GM19239 (cell line): ENCODE measurements around the gene MRTO4.
"Not testable (repeated sequence)": the region's sequence is repeated elsewhere in the genome, so short reads cannot be mapped to it uniquely, and the experiment has no call there.

Experiments used
- DNase-seq: peaks from one replicate; pipeline ENCODE4 v3.0.0; 2011; ENCODE audit warnings: low spot score; ENCODE audit not compliant: insufficient read length
- FAIRE-seq: peaks from 2 replicates; lab custom pipeline; 2011; peaks lifted over from hg19 to GRCh38; lab: Jason Lieb, UNC

The MRTO4 gene

DNA sequence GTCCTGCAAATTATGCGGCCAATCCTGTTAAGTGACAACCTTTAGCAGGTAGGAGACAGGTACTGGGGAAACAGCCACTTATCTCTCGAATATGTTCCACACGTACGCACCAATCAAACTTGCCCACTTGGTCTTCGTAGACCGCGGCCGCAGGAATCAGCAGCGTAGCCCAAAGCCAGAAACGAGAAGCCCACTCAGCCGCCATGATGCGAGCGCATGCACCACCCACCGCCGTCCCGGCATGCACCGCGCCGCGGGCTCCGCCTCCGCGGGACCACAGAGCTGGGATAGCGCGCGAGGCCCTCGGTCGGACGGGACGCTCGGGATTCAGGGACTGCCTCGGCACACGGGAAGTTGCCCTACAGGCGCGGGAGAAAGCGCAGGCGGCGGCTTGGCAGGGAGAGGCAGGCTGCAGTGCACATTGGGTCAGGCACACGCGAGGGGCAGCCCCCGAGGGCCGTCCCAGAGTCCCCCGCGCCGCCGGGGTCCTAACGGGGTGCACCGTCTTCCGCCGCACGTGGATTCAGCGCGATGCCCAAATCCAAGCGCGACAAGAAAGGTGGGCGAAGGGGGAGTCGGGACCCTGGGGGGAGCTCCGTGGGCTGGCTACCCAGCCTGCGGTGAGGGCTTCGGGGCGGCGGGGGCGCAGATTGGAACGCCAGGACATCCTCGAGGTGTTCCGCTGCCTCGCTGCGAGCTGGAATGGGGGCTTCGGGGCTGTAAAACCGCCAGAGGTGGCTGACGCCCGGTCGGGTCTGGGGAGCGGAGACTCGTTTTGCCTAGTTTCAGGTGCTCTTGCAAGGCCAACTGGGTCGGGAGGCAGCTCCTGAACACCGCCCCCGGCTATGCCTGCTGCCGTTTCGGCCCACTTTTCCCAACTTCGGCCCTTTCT lies at the start of gene MRTO4, which contains the start of gene EMC1:
TSS of gene MRTO4 (plus strand) at position 501 of the 892 bp plus-strand sequence. CDS start at position 532, 31 bp downstream.
TSS of gene EMC1 (minus strand) at position 220 of the 892 bp plus-strand sequence. CDS start at position 205, 15 bp downstream.
- DNase-seq: peak; percentile 83
- FAIRE-seq: peak; percentile 95

DNA sequence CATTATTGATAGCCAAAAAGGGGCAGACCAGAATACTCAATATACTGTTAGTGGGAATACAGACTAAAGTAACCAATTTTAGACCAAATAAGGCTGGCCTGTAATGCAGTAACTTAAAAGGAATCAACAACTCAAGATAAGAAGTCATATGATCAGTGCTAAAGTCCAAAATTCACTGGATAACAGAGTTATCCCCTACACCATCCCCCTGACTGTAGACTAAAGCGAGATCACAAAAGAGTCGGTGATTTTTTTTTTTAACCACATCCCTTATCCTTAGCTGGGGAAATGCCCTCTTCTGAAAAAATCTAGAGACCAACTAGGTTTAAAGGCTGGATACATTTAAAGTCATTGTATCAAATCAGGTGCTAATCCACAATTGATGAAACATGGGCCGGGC lies 49.2 kb upstream of the MRTO4 start:
- DNase-seq (no peak), FAIRE-seq (no peak)

DNA sequence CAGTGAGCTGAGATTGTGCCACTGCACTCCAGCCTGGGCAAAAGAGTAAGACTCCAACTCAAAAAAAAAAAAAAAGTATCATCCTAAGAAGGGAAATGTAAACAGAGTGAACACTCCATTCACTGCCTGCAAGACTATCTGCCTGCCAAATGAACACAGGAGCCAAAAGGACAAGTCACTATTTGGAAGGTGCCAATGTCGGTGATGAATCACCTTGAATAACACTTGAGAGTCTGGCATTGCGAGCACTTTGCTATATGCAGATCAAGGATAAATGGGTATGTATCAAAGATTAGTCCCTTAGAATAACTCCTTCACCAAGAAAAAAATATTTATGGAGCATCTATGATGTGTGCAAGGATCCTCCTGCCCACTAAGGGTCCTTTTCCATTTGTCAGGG lies 48.2 kb upstream of the MRTO4 start:
- FAIRE-seq (no peak), DNase-seq (no peak)

DNA sequence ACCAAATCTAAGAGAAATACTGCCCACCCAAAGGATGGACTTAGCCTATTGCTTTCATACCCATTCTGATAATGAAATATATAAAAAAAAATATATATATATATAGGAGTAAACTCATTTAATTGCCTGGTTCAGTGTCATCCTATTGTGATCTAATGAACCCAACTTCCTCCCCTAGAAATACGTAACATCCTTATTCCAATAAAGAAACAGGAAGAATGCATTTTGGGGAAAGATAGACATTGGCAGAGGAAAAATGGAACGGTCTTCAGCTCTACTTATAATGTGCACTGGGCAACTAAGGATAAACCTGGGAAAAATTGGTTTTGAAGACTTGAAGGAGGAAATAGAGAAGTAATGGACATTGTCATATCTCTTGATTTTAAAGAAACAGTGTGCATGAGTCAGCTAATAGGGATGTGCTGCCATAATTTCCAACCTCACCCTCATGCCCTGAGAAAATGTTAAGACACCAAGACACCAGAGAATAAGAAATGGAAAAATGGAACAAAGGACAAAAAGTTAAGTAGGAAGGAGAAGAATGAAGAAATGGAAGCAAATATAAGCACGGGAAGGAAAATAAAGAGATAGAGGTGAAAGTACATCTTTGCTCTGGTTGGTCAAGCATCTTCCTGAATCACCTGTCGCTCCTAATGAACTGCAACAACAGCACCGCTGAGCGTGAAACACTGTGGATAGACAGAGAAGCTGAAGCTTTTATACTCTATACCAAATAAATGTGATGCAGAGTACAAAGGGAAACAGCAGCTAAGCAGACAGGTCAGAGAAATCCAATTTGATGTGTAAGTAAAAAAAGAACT lies 46.9 kb upstream of the MRTO4 start:
- FAIRE-seq: no peak
- no peak for DNase-seq

DNA sequence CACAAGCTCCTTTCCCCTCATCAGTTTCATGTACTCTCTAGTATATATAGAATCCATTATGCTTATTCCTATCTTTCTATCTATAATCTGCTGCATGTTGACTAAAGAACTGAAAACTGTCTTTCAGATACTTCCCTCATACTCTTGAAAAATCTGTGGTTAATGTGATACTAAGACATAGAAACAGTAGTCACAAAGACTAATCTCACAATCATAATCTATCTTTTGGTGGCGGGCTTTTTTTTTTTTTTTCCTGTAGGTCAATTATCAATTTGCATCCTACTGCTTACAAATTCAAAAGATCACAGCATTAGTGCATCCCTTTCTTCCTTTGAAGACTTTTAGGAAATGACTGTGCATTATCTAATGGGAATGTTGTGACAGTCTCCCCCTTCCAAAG lies 46.2 kb upstream of the MRTO4 start:
- FAIRE-seq (no peak), DNase-seq (no peak)

DNA sequence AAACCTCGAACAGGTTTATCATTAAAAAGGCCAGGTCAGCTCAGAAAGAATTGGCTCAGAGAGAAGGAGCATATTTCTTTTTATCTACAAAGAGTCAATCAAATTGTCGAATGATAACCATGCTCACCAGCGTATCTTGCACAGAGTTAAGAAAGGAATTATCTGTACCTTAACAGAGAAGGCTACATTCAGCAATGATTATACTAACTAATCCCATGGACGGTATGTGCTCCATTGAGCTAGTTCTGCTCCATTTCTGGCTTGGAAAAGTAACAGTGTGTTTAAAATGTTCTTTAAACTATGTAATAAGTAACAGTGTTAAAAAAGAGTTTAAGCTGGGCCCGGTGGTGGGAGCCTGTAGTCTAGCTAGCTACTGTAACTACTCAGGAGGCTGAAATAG lies 45.8 kb upstream of the MRTO4 start:
- DNase-seq: no peak

DNA sequence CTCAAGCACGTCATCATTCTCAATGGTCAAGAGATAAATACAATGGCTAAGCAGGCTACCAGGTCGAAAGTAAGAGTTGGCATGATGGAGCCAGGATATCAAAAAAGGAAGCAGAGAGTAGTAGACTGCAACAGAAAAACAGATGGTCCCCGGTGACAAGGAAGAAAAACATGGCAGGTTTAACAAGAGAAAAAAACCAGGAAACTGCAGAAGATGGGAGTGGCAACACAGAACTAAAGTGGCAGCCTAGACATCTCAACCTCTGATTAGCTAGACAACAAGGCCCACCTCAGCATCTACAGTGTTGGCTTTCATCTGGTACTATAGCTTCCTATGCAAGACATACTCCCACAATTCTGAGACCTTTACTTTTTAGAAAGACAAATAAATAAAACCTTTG lies 44.7 kb upstream of the MRTO4 start:
- FAIRE-seq: no peak
- no peak for DNase-seq

More for the DNA sequence above, 45.8 kb upstream of the MRTO4 start:
- no peak for FAIRE-seq

DNA sequence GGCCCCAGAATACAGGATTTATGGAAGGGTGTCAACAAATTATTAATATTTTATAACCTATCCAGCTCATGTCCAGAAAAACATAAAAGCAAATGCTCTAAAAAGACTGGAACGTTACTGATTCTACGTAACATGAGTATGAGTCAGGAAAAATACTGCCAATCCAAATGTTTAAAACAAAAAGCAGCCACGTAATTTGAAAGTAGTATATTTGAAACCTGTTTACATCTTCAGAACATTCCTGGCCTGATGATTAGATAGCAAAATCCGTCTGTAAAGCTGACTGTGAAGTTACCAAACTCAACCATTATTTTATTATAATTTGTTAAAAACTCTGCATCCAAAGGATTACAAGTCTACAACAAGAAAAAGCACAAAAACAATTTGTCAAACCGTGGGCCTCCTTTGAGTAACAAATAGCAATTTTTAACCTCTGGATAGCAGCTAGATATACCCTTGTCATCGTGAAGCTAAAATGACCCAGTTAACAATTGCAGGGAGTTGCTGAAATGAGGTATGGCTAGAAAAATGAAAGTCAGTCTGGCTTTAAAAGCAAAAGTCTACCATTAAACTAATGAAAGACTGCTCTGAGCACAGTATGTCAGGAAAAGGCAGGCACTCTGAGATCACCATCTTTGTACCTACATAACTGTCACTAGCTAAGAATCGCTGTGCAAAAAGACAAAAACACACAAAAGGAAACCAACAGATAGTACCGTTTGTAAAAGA lies 42.7 kb upstream of the MRTO4 start:
- DNase-seq (no peak), FAIRE-seq (peak; percentile 14)

DNA sequence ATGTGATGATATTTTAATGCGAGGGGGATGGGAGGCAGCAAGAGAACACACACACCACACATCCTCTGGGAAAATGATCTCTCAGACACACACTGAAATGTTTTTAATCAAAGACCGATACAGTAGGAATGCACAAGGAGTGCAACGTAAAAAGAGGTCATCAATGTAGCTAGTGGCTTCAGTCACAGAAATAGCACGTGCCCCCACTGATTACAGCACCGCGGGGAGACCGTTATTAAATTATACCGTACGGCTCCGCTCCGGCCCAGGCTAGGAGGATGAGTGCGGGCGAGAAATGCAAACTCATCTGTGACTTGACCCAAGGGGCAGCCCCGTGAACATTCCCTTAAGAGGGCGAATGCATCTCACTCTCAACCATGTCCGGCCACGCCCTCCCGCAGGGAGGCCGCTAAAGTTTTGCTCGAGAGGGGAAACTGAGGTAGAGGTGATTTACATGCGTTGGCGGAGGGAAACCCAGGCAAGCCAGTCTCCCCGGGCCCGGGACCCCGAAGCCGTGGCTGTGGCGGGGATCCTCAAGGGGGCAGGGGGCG lies 42.1 kb upstream of the MRTO4 start:
- FAIRE-seq: peak; percentile 8
- peak; percentile 20 for DNase-seq

DNA sequence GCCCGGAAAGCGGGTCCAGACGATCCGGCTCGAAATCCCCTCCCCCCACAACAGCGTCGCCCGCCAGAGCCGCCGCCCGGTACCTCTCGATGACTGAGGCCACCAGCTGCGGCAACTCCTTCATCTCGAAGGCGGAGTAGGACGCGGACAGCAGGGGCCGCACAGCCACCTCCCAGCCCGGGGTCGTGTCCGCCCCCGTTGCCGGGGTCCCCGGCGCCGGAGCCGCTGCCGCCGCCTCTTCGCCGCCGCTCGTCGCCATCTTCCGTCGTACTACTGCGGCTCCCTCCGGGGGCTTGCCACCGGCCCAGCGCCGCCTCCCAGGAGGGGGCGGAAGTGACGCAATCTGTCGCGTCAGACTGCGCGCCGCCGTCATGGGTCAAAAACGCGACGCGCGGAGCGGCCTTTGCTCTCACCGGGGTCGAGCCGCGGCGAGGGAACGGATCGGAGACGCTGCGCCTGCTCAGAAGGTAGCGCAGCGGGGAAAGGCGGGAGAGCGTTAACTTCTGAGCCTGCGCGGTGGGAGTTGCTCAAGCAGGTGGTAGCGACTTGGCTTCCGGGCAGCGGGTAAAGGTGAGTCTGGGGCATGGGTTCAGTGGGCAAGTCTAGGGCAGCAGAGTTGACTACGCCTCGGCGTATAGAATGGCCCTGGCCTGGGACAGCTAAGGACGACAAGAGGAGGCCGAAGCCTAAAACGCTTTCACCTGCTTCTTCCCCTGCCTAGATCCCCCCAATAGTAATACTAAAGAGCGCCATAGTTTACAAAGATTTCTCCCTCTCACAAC lies 41.4 kb upstream of the MRTO4 start, which contains the start of gene UBR4:
TSS of gene UBR4 (minus strand) at position 277 of the 782 bp plus-strand sequence. CDS start at position 259, 18 bp downstream.
- DNase-seq (peak; percentile 77), FAIRE-seq (peak; percentile 96)

DNA sequence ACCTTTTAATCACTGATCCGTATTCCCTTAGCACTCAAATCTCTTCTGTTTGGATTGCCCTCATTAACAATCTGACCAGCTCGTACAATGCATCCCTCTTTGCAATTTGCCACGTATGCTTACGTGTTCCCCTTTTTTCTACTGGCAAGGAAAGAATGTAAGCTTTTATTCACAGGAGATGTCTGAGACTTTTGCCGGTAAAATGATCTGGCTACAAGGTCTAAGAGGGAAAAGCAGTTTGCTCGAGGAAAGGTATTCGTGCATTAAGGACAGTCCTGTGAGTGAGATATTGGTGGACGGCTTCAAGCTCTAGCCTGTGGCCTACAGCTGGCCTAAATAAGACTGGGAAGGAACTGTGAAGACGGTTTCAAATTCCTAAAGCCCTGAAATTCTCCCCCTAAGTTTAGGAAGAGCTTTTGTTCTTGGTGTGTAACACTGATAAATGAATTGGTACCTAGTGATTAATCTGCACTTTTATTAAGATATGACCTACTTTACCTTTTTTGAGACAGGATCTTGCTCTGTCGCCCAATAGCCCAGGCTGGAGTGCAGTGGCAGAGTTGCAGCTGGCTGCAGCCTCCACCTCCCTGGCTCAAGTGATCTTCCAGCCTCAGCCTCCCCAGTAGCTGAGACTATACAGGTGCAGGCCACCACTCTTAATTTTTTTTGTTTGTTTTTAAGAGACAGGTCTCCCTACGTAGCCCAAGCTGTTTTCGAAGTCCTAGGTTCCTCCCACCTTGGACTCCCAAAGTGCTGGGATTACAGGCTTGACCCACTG lies 40.6 kb upstream of the MRTO4 start:
- DNase-seq (no peak), FAIRE-seq (no peak)

DNA sequence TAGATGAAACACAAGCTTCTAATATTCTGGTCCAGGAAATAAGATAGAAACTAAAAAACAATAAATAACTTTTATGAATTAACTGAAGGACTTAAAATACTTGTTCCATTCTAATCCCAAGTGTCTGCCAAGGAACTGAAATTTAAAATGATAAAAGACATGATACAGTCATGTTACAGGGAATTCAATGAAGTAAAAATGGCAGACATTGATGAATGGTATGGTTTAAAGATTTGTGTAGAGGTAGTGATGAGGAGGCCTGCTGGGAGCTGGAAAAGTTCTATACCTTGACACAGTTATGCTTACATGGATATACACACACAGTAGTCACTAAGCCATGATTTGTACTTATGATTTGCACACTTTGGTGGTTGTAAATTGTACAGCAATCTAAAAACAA lies 39.4 kb upstream of the MRTO4 start:
- FAIRE-seq (no peak), DNase-seq (no peak)

DNA sequence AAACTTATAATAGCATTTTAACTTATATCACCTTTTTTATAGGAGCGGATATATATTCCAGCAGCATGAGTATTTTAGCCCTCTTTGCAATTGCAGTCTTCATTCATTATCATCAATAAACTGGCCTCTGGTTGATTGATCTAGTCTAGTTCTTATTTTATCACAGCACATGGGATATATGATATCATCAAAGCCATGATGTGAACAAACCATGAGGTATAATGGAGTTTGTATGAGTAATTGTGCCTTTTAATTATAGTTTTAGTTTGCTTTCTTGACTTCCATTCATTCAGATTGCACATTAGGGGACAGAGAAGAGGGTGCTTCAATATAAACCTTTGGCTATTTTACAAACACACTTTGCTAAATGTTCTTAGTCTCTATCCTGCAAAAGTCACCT lies 38.0 kb upstream of the MRTO4 start:
- DNase-seq (no peak), FAIRE-seq (peak; percentile 53)

DNA sequence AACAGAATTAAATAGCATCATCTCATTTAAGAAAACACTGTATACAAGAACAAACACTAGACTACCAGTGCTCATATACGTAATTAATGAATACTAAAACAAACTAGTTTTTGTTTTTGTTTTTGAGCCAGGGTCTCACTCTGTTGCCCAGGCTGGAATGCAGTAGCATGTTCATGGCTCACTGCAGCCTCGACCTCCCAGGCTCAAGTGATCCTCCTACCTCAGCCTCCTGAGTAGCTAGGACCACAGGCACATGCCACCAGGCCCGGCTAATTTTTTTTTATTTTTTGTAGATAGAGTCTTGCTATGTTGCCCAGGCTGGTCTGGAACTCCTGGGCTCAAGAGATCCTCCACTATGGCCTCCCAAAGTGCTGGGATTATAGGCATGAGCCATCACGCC lies 35.0 kb upstream of the MRTO4 start:
- DNase-seq, FAIRE-seq: not testable (repeated sequence)

DNA sequence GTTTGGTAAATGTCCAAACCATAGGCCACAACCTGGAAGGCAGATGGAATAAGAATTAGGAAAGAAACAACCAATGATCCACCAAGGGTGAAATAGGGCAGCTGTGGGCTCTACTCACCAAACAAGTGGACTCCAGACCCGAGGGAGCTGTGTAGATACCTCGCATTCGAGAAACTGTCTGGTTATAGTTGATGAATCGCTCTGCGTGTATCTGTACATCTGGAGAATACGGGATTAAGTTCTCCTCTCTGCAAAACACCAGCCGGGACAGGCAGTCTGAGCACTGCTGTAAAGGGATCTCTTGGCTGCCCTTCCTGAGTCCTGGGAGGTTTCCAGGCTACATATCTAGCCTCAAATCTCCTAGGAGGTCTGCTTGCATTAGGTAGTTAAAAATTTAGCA lies 32.2 kb upstream of the MRTO4 start:
- DNase-seq: no peak
- no peak for FAIRE-seq

DNA sequence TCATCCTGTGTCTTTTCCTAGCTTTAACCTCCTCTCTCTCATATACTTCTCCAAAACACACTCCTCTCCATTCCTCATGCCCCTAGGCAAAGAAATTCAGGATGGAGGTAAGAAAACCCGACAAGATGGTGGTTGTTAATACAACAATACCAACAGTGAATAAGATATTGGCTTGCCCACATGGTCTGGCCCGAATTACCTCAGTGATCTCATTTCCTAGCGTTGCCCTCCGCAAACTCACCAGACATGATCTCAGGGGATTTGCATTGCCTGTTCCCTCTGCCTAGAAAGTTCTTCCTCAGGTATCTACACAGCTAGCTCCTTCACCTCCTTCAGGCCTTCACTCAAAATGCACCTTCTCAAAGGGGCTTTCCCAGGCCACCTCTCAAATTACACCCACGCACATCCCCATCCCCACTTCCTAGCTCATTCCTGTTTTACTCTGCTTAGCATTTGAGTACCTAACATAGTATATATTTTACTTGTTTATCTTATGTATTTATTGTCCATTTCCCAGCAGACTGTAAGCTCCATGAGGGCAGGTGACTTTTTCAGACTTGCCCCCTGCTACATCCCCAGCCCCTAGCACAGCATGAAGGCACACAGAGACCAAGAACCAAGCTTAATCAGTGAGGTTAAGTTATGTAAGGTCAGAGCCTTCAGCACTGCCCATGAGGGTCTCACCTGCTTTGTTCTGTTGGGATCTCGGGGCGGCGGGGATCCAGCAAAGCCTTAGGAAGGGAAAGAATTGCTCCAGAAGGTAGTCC lies 31.3 kb upstream of the MRTO4 start:
- DNase-seq (no peak), FAIRE-seq (no peak)

DNA sequence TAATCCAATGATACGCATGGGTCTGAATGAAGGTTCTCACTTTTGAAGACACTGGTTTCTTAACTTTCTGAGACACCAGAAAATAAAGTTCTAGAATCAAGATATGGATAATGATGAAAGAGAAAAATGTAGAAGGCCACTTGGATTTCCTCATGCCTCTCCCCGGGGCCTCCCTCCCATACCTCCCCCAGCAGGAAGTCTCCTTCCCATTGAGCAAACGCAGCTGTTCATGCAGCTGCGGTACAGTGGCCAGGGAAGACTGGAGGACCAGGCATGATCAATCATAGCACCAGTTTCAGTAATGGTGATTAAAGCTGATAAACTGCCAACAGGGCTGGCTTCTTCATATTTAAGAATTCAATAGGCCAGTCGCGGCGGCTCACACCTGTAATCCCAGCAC lies 30.6 kb upstream of the MRTO4 start:
- FAIRE-seq (no peak), DNase-seq (no peak)

DNA sequence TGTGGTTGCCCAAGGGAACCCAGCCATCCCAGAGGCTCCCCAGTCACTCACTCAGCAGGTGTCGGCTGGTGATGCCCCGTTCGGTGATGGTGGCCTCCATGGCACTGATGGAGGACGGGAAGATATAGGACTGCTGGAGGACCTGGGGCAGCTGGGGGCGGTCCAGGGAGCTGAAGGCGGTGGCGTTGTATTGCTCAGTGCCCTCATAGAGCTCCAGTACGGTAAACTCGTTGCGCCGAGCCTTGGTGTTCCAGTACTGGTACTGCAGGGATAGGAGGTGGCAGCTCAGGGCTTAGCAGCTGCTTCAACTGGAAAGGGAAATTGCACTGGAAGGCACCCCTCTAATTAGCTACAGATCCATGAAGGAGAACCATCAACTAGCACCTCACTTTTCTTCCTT lies 29.0 kb upstream of the MRTO4 start:
- FAIRE-seq: no peak
- no peak for DNase-seq
